Fibroblast of skin of right quadriceps (primary cell): ENCODE data around the gene ADH1A.
"Not testable (repeated sequence)": the region's sequence is repeated elsewhere in the genome, so short reads cannot be mapped to it uniquely, and the experiment has no call there.

Source experiments
- DNase-seq: peaks from one replicate; pipeline ENCODE4 v3.0.0-alpha.2; 2013

The ADH1A gene

DNA sequence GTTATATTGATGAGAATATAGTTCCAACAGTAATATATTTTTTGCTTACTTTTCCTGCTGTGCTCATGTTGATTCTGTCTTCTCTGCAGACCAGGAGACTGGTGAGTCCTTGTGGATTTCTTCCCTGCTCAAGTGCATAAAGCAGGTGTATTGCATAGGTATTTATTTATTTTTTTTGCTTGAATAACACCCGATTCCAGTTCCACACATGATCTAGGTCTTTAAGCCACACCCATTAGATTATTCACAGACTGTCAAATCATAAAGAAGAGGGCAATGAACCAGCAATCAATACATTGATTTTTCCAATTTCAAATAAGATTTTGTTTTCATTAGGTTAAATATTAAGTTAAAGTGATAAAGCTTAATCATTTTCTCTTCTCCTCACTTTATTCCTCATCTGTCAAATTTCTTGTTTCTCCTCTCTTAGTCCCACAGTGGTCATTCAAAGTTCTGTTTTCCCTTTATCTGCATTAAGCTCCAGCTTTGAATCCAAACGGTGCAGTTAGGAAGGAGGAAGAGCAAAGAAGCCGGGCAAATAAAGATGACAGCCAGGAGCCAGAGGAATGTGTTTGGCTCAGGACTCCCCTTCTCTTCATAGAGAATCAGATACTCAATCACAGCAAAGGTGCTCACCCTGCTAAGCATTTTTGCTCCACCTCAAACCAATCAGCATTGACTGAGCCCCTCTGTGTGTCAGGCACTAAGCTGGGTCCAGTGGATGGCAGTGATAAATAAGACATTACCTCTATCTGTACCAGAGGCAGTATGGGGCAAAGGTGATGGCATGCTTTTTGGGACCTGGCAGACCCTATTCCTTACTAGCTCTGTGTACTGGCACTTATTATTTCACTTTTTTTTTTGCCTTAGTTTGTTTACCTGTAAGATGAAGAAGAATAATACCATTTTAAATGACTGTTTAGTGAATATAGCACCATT lies at the start of gene ADH1A:
Gene ADH1A (minus strand): TSS at position 138 of the 939 bp plus-strand sequence. CDS start 71 bp downstream, at position 67.
- no peak for DNase-seq

DNA sequence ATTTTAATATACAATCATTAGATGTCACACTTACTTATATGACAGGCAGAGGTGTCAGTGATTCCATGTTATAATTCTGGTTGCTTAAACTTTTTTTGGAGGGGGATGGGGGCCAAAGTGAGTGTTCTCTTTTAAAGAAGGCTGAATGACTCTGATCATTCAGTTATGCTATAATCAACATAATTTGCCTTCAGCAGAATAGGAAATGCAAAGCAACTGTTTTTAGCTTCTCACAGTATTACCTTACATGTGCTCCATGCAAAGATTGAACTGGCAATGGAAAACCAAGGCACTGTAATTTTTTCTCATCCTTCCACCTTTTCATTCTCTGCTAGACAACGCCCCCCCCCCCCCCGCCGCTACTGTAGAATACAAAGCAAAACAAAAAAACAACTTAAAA lies 48.4 kb upstream of the ADH1A start:
- no peak for DNase-seq

GRCh38 chr4:99336553-99336952 lies 45.8 kb upstream of the ADH1A start:
- DNase-seq: no peak

- no peak for DNase-seq
Observed at GRCh38 chr4:99334880-99335279, 44.1 kb upstream of the ADH1A start.

GRCh38 chr4:99330648-99331047 lies 39.9 kb upstream of the ADH1A start:
- no peak for DNase-seq

GRCh38 chr4:99329876-99330275 lies 39.1 kb upstream of the ADH1A start:
- no peak for DNase-seq

DNA sequence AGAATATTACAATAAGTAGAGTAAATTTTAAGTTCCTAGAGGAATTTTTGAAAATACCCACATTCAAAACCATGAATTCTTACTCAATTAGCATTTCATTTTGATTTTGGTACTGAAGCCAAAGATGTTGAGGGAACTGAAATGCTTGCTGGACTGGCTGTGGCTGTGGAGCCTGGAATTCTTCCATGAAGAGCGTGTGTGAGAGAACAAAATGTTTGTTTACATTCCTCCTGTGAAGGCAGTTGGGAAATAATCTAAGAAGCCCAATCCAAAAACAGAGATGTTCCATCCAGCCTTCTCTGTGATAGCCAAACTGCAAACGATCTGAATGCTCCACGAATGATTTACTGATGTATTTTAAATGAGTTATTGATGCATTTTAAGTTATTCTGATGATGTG lies 34.2 kb upstream of the ADH1A start:
- DNase-seq: peak; percentile 20

GRCh38 chr4:99324361-99324760 lies 33.6 kb upstream of the ADH1A start:
- no peak for DNase-seq

- no peak for DNase-seq
Observed at GRCh38 chr4:99323756-99324155, 33.0 kb upstream of the ADH1A start.

DNA sequence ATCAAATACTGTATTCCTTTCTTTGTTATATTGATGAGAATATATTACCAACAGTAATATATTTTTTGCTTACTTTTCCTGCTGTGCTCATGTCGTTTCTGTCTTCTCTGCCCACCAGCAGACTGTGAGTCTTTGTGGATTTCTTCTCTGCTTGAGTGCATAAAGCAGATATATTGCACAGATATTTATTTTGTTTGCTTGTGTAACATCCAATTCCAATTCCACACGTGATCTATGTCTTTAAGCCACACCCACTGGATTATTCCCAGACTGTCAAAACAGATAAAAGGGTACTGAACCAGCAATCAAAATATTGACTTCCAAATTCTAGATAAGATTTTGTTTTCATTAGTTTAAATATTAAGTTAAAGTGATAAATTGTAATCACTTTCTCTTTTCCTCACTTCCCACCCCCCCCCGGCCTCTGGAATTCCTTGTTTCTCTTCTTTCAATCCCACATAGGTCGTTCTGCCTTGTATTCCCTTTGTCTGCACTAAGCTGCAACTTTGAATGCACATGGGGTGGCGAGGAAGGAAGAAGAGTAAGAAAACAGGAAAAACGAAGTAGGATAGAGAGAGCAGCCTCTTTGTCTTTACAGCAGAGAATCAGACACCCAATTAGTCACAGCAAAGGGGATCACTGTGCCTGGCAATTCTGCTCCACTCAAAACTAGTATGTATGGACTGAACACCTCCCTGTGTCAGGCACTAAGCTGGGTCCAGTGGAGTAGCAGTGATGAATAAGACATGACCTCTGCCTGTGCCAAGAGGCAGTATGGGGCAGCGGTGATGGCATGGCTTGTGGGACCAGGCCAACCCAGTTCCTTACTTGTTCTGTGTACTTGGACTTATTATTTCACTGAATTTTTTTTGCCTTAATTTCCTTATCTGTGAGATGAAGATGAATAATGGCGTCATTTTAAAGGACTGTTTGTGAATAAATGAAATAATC lies 30.7 kb upstream of the ADH1A start, which contains the start of gene ADH1B:
Gene ADH1B (minus strand): TSS at position 161 of the 951 bp plus-strand sequence. CDS start 70 bp downstream, at position 91.
- DNase-seq: no peak

- DNase-seq: not testable (repeated sequence)
Observed at GRCh38 chr4:99317811-99318210, 27.0 kb upstream of the ADH1A start.

DNA sequence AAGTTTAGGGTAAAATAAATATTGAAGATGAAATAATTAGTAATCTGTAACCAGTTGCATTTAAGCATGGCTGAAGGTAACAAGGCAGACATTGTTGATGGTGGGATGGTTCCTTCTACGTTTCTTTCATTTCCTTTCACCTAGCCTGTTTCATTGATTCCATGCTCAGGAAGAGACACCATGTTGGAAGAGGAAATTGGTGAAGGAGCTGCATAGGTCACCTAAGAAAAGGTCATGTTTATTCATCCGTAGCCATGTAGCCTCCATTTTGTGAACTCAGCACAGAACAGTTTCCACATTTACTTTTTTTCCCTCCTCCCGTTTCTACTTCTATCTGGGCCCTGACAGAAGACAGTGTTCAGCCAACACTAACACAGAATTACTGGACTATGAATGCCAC lies 26.6 kb upstream of the ADH1A start:
- no peak for DNase-seq

- no peak for DNase-seq
Observed at GRCh38 chr4:99315839-99316238, 25.1 kb upstream of the ADH1A start.

GRCh38 chr4:99314211-99314610 lies 23.4 kb upstream of the ADH1A start:
- no peak for DNase-seq

- no peak for DNase-seq
Observed at GRCh38 chr4:99310389-99310788, 19.6 kb upstream of the ADH1A start.

DNA sequence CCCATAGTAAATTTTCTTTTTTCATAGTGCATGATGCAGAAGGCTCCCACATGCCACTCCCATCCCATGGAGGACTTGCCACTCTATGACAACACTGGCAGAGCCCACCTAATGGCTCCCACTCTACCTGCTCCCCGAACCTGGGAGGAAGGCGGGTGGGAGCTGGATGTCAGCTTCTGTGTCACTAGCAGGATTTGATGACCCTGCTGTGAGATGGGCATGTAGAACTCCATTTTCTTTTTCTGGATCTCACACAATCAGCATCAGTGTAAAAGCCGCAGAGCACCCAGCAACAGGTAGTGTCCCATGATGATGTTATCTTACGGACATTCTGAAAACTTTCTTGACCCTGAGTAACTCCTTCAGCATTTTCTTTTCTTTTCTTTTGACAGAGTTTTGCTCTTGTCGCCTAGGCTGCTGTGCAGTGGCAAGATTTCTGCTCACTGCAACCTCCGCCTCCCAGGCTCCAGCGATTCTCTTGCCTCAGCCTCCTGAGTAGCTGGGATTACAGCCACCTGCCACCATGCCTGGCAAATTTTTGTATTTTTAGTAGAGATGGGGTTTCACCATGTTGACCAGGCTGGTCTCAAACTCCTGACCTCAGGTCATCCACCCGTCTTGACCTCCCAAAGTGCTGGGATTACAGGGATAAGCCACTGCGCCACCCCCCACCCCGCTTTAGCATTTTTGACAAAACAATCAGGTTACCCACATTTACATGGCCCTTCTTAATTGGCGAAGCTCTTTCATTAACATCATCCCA lies 15.0 kb upstream of the ADH1A start:
- DNase-seq: no peak

DNA sequence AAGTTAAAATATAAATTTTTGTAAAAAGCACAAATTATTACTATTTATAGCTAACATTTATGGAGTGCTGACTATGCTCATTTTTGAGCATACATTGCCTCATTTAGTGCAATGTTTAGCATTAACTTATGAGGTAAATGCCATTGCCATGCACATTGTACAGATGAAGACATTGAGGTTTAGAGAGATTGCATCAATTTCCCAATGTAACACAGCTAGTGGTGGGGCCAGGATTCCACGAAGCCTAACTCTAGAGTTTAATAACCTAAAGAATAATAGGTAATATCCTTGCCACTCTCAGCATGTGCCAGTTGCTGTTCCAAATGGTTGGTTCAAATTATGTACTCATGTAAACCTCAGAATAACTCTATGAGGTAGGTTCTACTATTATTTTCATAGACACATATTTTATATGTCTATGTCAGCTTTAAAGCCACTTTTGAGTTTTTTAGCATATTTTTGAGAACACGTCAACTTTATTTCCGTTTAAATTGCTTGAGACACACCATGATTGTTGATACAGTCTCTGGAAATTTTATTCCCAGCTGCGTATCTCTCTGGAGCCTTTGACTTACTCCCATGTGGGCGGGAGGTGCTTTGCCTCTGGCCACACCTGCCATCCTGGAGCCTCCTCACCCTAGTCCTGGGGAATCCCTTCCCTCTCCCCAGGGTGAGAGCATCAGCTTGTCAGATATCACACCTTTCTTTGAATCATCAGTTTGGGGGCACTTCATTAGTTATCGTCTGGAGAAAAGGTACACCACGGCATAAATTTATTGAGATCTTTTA lies 10.8 kb upstream of the ADH1A start:
- DNase-seq: peak; percentile 20

GRCh38 chr4:99300934-99301333 lies 10.1 kb upstream of the ADH1A start:
- DNase-seq: peak; percentile 89

- DNase-seq: no peak
Observed at GRCh38 chr4:99293357-99293756, 2.6 kb upstream of the ADH1A start.

GRCh38 chr4:99285387-99285786 lies 5.4 kb downstream of the ADH1A start:
- DNase-seq: no peak

GRCh38 chr4:99282731-99283130 lies 8.1 kb downstream of the ADH1A start:
- DNase-seq: no peak

DNA sequence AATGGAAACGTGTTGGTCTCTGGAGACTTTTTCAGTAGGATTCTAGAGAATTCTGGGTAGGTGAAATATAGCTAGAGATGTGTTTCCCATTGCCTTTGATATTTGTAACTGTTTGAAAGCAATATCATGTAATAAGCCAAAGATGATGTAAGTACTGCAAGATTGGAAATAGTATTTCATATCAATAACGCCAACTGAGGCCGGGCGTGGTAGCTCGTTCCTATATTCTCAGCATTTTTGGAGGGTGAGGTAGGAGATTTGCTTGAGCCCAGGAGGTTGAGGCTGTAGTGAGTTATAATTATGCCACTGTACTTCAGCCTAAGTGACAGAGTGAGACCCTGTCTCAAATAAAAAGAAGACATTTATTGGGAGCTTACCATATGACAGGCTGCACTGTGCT lies 9.5 kb downstream of the ADH1A start:
- no peak for DNase-seq
